ENCODE data around the gene PRKX.
A peak's percentile ranks its signal among the peaks of the same experiment; 100 is the strongest.
"Not testable (repeated sequence)": the region's sequence is repeated elsewhere in the genome, so short reads cannot be mapped to it uniquely, and the experiment has no call there.

PRKX gene

DNA sequence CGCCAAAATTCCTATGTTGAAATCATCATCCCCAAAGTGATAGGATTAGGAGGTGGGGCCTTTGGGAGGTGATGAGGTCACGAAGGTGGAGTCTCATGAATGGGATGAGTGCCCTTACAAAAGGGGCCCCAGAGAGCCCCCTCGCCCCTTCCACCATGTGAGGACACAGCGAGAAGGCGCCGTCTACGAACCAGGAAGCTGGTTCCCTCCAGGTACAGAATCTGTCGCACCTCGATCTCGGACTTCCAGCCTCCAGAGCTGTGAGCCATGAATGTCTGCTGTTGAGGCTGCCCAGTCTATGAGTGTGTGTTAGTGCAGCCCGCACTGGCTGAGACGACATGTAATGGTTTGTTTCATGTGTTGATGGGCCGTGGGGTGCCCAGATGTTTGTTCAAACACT is 60.3 kb downstream of the PRKX start:
- no peak for DNase-seq (ENCODE audit: low spot score)

DNA sequence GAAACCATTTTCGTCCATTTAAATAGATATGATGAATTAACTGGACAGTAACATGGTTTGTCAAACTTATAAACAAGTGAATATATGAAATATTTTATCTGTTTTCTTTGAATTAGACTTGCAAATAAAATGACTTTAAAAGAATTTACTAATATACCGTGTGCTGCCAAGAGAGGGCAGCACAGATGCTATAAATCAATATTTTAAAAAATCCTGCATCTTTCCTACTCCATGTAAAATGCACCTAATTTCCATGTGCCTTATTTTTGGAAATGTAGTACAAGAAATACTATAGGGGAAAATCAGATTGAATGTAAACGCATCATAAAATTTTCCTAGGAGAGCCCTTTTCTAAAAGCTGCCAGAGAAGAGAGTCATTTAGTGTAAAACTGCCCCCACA is 62.2 kb downstream of the PRKX start:
- peak; percentile 1 for DNase-seq (ENCODE audit: low spot score)

DNA sequence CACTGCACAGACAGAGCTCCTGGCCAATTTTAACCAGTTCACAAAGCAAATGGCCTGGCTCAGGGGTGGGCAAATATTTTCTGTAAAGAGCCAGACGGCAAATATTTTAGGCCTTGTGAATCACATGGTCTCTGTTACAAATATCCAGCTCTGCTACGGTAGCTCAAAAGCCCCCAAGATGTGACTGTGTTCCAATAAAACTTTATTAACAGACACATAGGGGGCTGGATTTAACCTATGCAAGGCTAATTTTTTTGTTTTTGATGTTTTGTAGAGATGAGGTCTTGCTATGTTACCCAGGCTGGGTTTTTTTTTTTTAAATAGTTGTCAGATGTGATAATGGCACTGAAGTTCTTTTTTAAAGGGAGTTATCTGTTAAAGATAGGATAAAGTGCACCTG is 65.4 kb downstream of the PRKX start:
- no peak for DNase-seq (ENCODE audit: low spot score)

DNA sequence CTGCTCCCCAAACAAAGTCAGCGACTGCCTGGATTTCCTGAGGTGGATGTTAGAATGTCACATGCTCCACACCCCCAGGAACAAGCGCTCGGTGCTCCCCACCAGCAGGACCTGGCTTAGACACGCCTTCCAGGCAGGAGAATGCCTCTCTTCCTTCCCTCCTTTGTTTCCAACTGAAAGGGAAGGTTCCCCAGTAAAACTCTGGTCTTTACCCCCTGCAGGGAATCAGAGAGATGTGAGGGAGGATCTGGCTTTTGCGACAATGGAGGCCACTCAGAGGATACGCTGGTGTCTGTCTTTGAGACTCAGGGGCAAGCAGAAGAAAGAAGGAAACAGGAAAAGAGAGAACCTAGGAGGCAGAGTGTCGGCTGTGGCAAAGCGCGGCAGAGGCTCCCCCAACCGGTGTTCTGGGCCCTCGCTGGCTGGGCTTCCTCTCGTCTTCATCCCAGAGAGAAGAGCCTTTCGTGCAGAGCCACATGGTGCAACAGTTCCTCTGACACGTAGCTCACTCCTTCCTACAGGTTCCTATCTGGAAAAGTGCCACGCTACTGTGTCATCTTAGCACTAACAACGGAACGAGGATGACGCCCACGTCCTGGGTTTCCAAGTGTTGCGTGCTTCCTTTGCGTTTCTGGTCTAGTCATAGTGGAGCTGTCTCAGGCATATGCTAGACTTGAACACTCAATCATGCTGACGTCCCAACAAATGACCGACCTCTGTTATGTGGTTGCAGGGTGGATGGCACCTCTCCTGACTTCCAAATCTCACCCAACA is 73.4 kb downstream of the PRKX start:
- not testable (repeated sequence) for DNase-seq (ENCODE audit: low spot score)

DNA sequence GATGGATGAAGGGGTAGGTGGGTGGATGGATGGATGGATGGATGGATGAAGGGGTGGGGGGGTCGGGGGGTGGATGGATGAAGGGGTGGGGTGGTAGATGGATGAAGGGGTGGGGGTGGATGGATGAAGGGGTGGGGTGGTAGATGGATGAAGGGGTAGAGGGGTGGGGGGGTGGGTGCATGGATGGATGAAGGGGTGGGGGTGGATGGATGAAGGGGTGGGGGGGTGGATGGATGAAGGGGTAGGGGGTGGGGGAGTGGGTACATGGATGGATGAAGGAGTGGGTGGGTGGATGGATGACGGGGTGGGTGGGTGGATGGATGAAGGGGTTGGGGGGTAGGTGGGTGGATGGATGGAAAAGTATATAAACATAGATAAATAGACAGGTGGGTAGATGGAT is 74.2 kb downstream of the PRKX start:
- DNase-seq (ENCODE audit: low spot score) = no peak

DNA sequence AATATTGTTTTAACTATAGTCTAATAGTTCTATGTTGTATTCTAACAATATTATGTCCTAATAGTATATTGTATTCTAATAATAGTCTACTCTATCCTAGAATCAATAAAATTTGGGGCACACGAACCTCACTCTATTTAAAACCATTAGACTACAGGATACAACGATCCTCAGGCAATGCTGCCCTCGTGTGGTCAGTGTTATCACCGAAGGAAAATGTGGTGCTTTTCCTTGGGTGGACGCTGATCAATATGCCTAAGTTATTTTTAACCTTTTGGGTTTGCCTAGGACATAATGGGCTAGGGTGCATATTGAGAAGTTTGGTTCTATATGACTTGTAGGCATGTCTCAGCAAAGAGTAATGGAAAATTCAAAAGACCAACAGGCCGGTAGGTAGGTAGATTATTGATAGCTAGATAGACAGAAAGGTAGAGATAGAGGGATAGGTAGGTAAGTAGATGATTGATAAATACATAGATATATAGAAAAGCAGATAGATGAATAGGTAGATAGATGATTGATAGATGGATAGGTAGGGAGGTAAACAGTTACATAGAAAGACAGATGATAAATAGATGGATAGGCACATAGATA is 75.1 kb downstream of the PRKX start:
- DNase-seq (ENCODE audit: low spot score) = peak; percentile 6

DNA sequence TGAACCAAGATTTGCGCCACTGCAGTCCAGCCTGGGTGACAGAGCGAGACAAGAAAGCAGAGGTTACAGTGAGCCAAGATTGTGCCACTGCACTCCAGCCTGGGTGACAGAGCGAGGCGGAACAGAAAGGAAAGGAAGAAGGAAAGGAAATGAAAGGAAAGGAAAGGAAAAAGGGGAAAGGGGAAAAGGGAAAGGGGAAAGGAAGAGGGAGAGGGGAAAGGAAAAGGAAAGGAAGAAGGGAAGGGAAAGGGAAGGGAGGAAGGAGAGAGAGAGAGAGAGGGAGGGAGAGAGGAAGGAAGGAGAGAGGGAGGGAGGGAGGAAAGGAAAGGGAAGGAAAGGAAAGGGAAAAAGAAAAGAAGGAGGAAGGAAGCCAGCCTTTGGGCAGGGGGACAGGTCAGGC is 76.6 kb downstream of the PRKX start:
- DNase-seq (ENCODE audit: low spot score) = no peak

DNA sequence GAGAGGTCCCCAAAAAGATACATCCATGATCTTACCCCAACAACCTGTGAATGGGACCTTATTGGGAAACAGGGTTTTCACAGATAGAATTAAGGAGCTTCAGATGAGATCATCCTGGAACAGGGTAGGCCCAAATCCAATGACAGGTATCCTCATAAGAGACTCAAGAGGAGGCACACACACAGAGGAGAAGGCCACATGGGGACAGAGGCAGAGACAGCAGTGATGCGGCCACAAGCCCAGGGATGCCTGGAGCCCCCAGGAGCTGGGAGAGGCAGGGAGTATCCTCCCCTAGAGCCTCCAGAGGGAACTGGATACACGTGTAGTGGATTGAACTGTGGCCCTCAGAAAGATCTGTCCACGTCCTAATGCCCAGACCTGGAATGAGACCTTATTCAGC is 82.3 kb downstream of the PRKX start:
- DNase-seq (ENCODE audit: low spot score) = no peak

DNA sequence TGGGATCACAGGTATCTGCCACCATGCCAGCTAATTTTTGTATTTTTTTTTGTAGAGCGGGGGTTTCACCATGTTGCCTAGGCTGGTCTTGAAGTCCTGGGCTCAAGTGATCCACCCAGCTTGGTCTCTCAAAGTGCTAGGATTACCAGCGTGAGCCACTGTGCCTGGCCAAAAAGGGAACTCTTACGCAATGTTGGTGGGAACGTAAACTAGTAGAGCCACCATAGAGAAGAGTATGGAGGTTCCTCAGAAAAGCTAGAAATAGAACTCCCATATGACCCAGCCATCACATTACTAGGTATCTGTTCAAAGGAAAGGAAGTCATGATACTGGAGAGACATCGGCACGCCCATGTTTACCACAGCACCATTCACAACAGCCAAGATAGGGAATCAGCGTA is 85.9 kb downstream of the PRKX start:
- no peak for DNase-seq (ENCODE audit: low spot score)

DNA sequence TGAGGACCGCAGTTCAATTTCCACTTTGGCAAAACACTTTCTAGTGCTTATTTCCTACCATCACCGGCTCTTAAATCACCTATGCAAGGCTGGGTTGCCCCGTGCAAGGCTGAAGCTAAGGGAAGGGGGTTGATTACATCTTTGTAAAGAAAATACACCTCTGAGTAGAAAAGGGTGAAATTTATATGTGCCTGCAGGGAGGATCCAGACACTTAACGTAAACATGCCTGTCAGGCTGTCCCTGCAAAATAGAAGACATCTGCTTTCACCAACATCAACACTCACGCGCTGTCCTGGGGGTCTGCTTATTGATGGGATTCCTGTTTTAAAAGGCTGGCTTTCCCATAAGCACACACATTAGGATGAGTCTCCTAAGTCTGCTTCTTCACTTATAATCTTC is 92.0 kb downstream of the PRKX start:
- DNase-seq (ENCODE audit: low spot score) = no peak

DNA sequence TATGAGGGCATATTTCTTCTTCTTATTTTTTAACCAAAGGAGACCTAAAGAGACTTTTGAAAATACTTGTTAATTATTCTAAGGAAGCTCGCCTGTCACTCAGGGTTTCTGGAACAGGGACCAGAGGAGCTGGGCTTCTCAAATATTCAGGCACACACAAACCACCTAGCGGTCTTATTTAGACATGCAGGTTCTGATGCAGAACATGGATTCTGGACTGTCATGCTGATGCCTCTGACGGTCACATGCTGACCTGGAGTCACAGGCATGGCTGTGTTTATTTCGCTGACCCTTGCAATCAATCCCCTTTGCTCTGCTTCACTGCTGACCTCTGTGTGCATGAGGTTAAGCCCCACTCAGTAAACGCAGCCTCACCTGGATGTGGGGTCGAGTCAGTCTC is 101.7 kb downstream of the PRKX start:
- not testable (repeated sequence) for DNase-seq (ENCODE audit: low spot score)

DNA sequence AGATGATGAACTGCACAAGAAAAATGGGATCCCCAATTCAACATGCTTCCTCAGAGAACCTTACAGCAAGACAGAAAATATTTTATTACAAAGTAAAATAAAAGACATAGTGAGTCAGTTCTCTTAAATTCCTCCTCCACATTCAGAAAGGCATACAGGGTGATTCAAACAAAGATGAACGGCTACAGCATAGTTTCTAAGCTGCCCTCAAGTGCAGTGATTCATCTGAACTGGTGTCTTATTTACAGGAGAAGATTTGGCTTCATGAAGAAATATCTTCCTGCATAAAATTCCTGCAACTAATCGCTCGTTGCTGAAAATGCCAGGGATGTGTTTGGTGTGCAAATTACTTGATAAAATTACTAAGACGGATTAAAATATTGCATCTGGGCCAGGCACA is 103.6 kb downstream of the PRKX start:
- no peak for DNase-seq (ENCODE audit: low spot score)

DNA sequence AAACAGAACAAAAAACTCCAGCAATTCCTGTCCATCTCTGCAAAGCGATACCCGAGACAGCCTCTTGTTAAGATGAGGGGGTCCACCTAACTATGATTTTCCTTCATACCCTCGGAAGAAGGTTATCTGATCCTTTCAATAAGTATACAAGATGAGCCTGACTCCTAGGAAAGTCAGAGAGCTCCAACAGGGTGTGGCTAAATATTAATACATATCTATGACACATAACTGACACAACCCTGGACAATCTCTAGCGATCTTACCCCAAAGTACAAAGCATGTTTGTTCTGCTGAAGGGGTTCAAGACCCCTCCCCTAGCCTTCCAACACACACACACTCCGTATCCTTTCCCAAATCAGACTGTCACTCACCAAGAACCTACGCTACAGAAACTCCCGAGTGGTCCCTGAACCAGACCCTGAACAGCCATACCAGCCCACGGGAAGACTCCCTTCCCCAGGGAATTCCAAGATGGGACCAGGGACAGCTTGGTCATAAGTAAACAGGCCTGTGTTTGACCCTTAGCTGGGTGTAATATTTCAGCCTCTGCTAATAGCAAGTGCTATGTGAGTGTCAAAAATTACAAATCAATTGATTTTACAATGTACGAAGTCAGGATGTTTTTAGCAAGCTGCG is 110.3 kb downstream of the PRKX start:
- DNase-seq (ENCODE audit: low spot score) = no peak

DNA sequence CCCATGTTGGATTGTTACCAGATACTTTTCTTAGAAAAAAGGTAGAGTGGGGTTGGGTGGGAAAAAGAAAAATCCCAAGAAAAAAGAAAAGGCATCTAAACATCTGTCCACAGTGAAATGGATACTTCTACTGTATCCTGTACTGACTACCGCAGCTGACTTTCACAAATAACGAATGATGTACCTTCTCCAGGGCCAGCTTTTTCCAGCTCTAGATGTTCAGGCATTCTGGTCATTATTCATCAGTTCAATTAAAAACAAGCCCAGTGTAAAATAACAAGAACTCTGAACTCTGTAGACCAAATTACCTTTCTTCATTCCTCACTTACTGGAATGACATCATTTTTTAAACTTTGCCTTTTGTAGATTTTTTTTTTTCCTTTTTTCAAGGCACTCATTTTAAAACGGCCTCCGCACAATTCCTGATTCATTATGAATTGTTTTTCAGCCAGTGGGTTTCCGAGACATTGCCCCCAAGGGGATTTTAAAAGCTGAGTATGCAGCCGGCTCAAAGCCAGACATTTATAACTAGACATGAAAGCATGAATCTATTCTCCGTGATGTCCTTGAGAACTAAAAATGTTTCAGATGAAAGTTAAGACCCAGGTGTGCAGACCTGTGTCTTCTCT is 113.5 kb downstream of the PRKX start:
- DNase-seq (ENCODE audit: low spot score) = no peak

DNA sequence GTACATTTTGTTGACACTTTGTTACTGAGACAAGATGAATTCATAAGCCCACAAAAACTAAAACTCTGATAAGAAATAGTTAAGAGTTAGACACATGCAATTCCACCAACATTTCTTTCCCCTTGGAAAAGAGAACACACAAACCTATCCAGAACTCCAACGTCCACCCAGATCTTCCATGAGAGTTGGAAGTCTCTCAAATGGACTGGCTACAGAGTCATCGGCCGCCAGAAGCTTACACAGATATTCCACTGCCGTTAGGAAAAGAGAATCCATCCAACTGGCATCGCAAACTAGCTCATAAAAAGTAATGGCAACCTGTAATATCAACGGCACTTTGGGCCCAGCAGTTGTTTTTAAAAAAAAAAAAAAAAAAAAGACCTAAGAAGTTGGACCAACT is 114.7 kb downstream of the PRKX start:
- no peak for DNase-seq (ENCODE audit: low spot score)

DNA sequence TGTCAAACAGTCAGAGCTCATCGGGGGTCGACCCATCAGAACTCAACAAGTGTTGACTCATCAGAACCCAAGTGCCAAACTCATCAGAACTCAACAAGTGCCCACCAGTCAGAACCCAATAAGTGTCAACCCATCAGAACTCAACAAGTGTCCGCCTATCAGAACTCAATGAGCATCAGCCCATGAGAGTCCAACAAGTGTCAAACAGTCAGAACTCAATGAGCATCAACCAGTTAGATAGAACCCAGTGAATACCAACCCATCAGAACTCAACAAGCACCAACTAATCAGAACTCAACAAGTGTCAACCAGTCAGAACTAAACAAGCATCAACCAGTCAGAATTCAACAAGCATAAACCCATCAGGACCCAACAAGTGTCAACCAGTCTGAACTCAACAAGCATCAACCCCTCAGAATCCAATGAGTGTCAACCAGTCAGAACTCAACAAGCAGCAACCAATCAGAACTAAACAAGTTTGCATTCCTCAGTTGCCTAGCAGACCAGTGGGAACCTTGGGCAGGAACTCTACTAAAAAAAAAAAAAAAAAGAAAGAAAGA is 115.3 kb downstream of the PRKX start:
- no peak for DNase-seq (ENCODE audit: low spot score)

DNA sequence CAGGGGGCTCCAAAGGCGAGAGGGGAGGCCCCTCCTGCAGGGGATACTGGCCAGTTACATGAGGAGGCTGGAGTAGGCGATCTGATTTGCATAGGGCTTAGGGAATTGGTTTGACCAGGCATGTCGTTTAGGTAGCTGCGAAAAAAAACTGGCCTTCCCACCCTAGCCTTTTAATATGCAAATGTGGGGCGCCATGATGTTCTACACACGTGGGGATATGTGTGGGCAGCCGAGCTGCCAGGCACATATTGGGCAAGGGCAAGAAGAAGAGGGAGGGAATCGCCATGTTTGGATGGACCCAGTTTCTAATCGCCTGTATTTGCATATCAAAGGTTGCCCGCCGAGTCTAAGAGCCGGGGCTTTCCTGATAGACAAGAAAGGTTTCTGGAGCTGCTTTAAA is 121.3 kb downstream of the PRKX start:
- DNase-seq (ENCODE audit: low spot score) = no peak

DNA sequence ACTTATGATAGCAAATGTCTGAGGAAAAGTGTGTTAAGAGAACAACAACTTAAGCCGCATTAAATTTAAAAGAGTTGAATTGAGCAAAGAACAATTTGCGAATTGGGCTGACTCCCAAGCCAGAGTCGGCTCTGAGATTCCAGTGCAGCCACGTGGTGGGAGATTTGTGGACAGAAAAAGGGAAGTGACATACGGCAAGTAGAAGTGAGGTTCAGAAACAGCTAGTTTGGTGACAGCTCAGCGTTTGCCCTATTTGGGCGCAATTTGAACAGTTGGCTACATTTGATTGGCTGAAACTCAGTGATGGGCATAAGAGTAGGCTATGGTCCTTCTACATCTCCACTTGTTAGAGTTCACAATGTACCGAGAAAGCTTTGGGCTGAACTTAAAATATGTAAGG is 124.0 kb downstream of the PRKX start:
- DNase-seq (ENCODE audit: low spot score) = no peak

DNA sequence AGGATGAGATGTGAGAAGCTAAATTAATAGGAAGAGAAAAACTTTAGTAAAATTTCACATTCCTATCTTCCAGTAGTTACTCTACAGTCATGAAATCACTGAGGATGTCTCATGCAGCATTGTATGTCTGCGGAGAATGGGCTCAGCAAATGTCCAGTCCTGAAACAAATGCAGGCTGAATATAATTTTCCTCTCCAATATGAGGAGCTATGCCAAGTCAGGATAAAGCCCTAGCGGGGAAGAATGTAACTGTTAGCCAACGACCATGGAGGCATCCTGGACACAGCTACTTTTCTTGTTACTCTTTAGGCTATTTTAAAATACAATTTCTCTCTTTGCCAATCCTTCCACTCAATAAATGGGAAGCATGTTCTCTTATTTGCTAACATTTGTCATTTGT is 127.7 kb downstream of the PRKX start:
- DNase-seq (ENCODE audit: low spot score) = no peak

DNA sequence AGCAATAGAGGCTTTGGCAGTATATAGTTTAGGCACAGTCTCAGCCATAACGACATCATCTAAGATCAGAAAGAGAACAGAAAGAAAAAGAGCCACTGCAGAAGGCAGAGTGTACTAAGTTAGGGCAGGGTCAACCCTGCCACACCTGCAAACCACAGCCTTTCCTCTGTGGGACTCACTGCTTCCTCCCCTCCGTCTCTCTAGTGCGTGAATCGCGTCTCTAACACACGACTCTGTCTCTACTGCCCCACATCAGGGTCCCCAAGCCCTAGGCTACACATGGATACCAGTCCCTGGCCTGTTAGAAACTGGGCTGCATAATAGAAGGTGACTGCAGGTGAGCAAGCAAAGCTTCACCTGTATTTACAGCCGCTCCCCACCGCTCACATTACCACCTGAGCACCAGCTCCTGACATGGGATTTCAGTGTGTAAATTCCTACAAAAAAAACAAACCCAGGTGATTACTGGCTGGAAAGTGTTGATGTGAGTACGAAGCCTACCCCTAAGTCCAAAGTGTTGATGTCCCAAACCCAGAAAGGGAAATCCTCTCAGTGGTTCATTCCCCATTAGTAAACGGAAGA is 128.9 kb downstream of the PRKX start:
- no peak for DNase-seq (ENCODE audit: low spot score)

DNA sequence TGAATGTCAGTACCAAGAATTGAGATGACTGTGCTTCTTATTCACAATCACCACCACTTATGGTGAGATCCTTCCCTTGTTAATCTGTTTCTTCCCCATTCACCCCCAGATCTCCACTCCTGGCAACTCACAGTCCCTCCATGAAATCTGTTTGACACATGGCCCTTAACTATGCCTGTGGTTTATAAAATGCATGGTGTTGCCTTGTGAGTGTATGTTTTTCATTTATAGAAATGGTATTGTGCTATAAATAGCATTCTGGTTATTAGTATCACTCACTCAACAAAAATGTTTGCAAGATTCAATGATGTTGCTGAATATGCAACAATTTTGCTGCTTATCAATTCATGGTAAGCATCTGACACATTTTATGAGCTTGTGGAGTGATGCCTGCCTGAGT is 131.0 kb downstream of the PRKX start:
- DNase-seq (ENCODE audit: low spot score) = no peak

DNA sequence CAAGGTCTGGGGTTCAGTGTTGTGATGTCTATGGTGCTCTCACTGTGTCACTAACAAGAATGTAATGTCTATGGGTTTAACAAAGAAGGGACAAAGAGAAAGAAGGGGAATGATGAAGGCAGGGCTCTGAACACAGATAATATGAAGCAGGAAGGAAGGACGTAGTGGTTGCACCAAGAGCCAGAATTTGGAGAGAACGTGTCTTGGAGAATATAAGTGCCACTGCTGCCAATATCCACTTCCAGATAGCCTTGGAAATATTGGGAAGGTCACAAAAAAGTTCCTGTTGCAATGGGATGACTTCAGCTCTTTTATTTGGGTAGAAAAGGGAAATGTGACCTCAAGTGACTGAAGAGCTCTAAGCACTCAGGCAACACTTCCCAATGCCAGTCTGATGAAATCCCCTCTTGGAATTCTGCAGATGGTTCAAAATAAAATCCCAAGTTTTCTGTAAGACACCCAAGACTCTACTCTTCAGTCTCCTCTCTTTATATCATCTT is 131.8 kb downstream of the PRKX start:
- DNase-seq (ENCODE audit: low spot score) = no peak
